DOHH2 (cell line): ENCODE data around the gene PGBD4.
"Not testable (repeated sequence)": the region's sequence is repeated elsewhere in the genome, so short reads cannot be mapped to it uniquely, and the experiment has no call there.

Experiments
- H3F3A ChIP-seq: fragments of 200-600 bp; sonication (generic), shearing (Covaris generic); 2 replicates; pipeline ENCODE4 v1.6.0; 2016; ENCODE audit warnings: antibody characterized with exemption, mild to moderate bottlenecking; ENCODE audit not compliant: control insufficient read depth, insufficient read depth
- H3K27ac ChIP-seq: fragments of 200-600 bp; sonication (generic); 2 replicates; pipeline ENCODE4 v1.5.1; 2014; ENCODE audit warnings: low read depth, mild to moderate bottlenecking, low read length, moderate library complexity
- H3K27me3 ChIP-seq: fragments of 200-600 bp; sonication (generic); 2 replicates; pipeline ENCODE4 v1.6.1; 2014; ENCODE audit warnings: mild to moderate bottlenecking, low read length, mixed read lengths; ENCODE audit not compliant: control insufficient read depth
- H3K36me3 ChIP-seq: fragments of 200-600 bp; sonication (generic); 2 replicates; pipeline ENCODE4 v1.6.1; 2014; ENCODE audit warnings: mild to moderate bottlenecking, low read length, moderate library complexity, mixed read lengths; ENCODE audit not compliant: control insufficient read depth
- H3K4me1 ChIP-seq: fragments of 200-600 bp; sonication (generic); 2 replicates; pipeline ENCODE4 v1.6.1; 2014; ENCODE audit warnings: mild to moderate bottlenecking, low read length, mixed read lengths; ENCODE audit not compliant: control insufficient read depth
- H3K4me2 ChIP-seq: fragments of 200-600 bp; sonication (generic); 2 replicates; pipeline ENCODE4 v1.6.0; 2014; ENCODE audit warnings: mild to moderate bottlenecking, low read length, moderate library complexity
- H3K4me3 ChIP-seq: fragments of 200-600 bp; sonication (generic); 2 replicates; pipeline ENCODE4 v1.5.1; 2014; ENCODE audit warnings: mild to moderate bottlenecking, low read length, mixed read lengths
- H3K79me2 ChIP-seq: fragments of 200-600 bp; sonication (generic); 2 replicates; pipeline ENCODE4 v1.6.1; 2014; ENCODE audit warnings: mild to moderate bottlenecking, low read length, mixed read lengths; ENCODE audit not compliant: control insufficient read depth
- H3K9me2 ChIP-seq: fragments of 200-600 bp; sonication (generic); replicated peaks from 2 replicates; pipeline ENCODE4 v1.6.1; 2014; ENCODE audit warnings: mild to moderate bottlenecking, low read length, mixed read lengths; ENCODE audit not compliant: control insufficient read depth
- H3K9me3 ChIP-seq: fragments of 200-600 bp; sonication (generic); 2 replicates; pipeline ENCODE4 v1.6.1; 2014; ENCODE audit warnings: antibody characterized with exemption, low read length, mixed read lengths; ENCODE audit not compliant: control insufficient read depth, insufficient read depth
- H4K20me1 ChIP-seq: fragments of 200-600 bp; sonication (generic); 2 replicates; pipeline ENCODE4 v1.6.0; 2014; ENCODE audit warnings: low read depth, mild to moderate bottlenecking, antibody characterized with exemption, low read length, moderate library complexity; ENCODE audit not compliant: control insufficient read depth, insufficient read depth
- EZH2phosphoT487 ChIP-seq: fragments of 200-600 bp; sonication (generic); IDR thresholded peaks from 2 replicates; pipeline ENCODE4 v1.6.1; 2017; ENCODE audit warnings: borderline replicate concordance, mild to moderate bottlenecking, antibody characterized with exemption, low read length, moderate library complexity, mixed read lengths
- TF ChIP-seq, protein P1 (sequence below): fragments of 200-600 bp; sonication (generic); IDR thresholded peaks from one replicate; pipeline ENCODE4 v1.5.1; 2014; ENCODE audit warnings: antibody characterized with exemption, mild to moderate bottlenecking, low read depth, low read length; ENCODE audit not compliant: poor library complexity, severe bottlenecking

The PGBD4 gene

DNA sequence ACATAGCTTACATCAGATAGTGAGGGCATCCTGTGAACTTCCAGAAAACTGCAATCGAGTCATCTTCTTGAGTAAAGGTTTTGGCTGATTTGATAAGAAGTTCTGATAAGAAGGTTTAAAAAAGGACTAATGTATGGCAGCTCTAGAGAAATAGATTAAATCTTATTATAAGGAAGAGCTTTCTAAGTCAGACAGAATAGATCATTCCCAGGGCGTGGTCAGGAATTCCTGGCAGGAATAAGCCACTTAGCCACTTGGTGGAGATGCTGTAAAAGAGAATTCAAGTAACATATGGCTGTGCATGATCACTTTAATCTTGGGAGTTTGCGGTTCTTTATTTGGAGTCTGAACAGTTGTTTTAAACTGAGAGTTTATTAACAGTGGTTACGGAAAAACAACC is 17.4 kb downstream of the PGBD4 start:
- TF ChIP-seq, protein P1, sequence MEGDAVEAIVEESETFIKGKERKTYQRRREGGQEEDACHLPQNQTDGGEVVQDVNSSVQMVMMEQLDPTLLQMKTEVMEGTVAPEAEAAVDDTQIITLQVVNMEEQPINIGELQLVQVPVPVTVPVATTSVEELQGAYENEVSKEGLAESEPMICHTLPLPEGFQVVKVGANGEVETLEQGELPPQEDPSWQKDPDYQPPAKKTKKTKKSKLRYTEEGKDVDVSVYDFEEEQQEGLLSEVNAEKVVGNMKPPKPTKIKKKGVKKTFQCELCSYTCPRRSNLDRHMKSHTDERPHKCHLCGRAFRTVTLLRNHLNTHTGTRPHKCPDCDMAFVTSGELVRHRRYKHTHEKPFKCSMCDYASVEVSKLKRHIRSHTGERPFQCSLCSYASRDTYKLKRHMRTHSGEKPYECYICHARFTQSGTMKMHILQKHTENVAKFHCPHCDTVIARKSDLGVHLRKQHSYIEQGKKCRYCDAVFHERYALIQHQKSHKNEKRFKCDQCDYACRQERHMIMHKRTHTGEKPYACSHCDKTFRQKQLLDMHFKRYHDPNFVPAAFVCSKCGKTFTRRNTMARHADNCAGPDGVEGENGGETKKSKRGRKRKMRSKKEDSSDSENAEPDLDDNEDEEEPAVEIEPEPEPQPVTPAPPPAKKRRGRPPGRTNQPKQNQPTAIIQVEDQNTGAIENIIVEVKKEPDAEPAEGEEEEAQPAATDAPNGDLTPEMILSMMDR = no peak
- no peak for TF ChIP-seq EZH2phosphoT487

DNA sequence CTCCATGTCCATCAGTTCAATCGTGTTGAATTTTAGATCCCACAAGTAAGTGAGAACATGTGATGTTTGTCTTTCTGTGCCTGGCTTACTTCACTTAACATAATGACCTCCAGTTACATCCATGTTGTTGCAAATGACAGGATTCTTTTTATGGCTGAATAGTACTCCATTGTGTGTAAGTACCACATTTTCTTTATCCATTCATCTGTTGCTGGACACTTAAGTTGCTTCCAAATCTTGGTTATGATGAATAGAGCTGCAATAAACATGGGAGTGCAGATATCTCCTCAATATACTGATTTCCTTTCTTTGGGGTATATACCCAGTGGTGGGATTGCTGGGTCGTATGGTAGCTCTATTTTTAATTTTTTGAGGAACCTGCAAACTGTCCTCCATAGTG is 18.5 kb downstream of the PGBD4 start:
- H3K27ac ChIP-seq, H3K27me3 ChIP-seq, H3K4me1 ChIP-seq, H3K9me3 ChIP-seq, H3K4me3 ChIP-seq, H3K4me2 ChIP-seq, H3K79me2 ChIP-seq, H3K9me2 ChIP-seq, H3F3A ChIP-seq, H3K36me3 ChIP-seq, H4K20me1 ChIP-seq: not testable (repeated sequence)

More for the DNA sequence above, 17.4 kb downstream of the PGBD4 start:
- Histone ChIP-seq H3K4me1 (no peaks in the 10 kb centered on the region), H3K27ac (no peak overlapping the region), H3K79me2 (no peaks in the 10 kb centered on the region), H3K36me3 (no peaks in the 10 kb centered on the region), H3K4me3 (no peak overlapping the region), H3K9me2 (no peaks in the 10 kb centered on the region), H3K9me3 (no peaks in the 10 kb centered on the region), H3K4me2 (no peak overlapping the region), H3K27me3 (peaks cover 2% of the 10 kb centered on the region; the same call in 1 of the 2 replicates), H4K20me1 (no peaks in the 10 kb centered on the region), H3F3A (no peaks in the 10 kb centered on the region)

DNA sequence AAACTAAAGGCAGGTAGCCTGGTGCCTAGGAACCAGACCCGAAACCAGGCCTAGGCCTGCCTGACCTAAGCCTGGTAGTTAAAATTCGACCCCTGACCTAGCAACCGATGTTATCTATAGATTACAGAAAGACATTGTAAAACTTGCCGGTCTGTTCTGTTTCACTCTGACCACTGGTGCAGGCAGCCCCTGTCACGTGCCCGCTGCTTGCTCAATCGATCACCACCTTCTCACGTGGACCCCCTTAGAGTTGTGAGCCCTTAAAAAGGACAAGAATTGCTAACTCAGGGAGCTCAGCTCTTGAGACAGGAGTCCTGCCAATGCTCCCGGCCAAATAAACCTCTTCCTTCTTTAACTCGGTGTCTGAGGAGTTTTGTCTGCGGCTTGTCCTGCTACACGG is 19.9 kb downstream of the PGBD4 start:
- H3F3A ChIP-seq, H3K27ac ChIP-seq: not testable (repeated sequence)

DNA sequence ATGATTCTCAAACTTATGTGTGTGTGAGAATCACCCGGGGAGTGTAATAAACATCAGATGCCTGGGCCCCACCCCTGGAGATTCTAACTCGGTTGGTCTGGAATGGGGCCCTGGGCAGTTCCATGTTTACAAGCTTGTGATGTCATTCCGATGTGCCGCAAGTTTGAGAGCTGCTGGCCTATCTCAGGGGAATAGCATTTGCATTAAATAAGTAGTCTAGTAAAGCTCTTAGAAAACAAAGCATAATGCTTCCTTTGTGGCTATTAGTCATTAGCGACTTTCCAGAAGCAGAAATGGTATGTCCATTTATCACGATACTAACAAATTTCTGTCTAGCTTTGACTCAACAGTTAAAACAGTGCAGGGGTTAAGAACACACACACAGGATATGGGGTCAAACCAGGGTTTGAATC is 20.9 kb downstream of the PGBD4 start:
- no peaks in the 10 kb centered on the region for H3K9me3 ChIP-seq
- H4K20me1 ChIP-seq = no peaks in the 10 kb centered on the region
- H3K27ac ChIP-seq = no peak overlapping the region
- no peaks in the 10 kb centered on the region for H3K36me3 ChIP-seq
- no peak overlapping the region for H3K4me2 ChIP-seq
- no peak overlapping the region for H3K4me3 ChIP-seq
- H3K27me3 ChIP-seq = peaks cover 6% of the 10 kb centered on the region; the same call in 1 of the 2 replicates
- no peaks in the 10 kb centered on the region for H3F3A ChIP-seq
- H3K4me1 ChIP-seq = no peaks in the 10 kb centered on the region
- no peaks in the 10 kb centered on the region for H3K9me2 ChIP-seq
- H3K79me2 ChIP-seq = no peaks in the 10 kb centered on the region
- TF ChIP-seq, protein P1 = no peak
- TF ChIP-seq EZH2phosphoT487 = no peak

More for the DNA sequence above, 19.9 kb downstream of the PGBD4 start:
- H3K36me3 ChIP-seq, H3K4me1 ChIP-seq, H3K9me2 ChIP-seq, H3K79me2 ChIP-seq, H3K27me3 ChIP-seq, H3K4me2 ChIP-seq, H3K4me3 ChIP-seq, H4K20me1 ChIP-seq, H3K9me3 ChIP-seq: not testable (repeated sequence)
